Neural progenitor cell (in vitro differentiated cells): ENCODE data around the gene MYRFL.

Source experiments
- CTCF ChIP-seq: fragments of 200-600 bp; sonication (generic); IDR thresholded peaks from 2 replicates; pipeline ENCODE4 v1.5.1; 2017; ENCODE audit warnings: antibody characterized with exemption, mild to moderate bottlenecking
- EZH2 ChIP-seq: fragments of 200-600 bp; sonication (generic); IDR thresholded peaks from 2 replicates; pipeline ENCODE4 v1.6.1; 2017; ENCODE audit warnings: antibody characterized with exemption, mild to moderate bottlenecking, moderate library complexity

- TF ChIP-seq CTCF = no peak
- no peak for TF ChIP-seq EZH2
These were observed 110.6 kb downstream of the MYRFL start for GRCh38 chr12:69935651-69936100.
